HG03558 (cell line): ENCODE results near the gene CMBL.
"Not testable (repeated sequence)": the region's sequence is repeated elsewhere in the genome, so short reads cannot be mapped to it uniquely, and the experiment has no call there.

Source experiments
- ATAC-seq: cut with Tn5 transposase; IDR thresholded peaks from one replicate; pipeline ENCODE4 v1.9.1; 2021; ENCODE audit warnings: moderate number of reproducible peaks; ENCODE audit not compliant: unreplicated experiment; ENCODE audit errors: extremely low read depth

The CMBL gene

GRCh38 chr5:10265245-10266109 lies 42.2 kb downstream of the CMBL start:
- no peak for ATAC-seq

- no peak for ATAC-seq
Observed at GRCh38 chr5:10264604-10265003, 43.1 kb downstream of the CMBL start.

GRCh38 chr5:10262995-10263394 lies 44.7 kb downstream of the CMBL start:
- no peak for ATAC-seq

- ATAC-seq: no peak
Observed at GRCh38 chr5:10262121-10262774, 45.5 kb downstream of the CMBL start.

- ATAC-seq: no peak
Observed at GRCh38 chr5:10261065-10261464, 46.6 kb downstream of the CMBL start.

DNA sequence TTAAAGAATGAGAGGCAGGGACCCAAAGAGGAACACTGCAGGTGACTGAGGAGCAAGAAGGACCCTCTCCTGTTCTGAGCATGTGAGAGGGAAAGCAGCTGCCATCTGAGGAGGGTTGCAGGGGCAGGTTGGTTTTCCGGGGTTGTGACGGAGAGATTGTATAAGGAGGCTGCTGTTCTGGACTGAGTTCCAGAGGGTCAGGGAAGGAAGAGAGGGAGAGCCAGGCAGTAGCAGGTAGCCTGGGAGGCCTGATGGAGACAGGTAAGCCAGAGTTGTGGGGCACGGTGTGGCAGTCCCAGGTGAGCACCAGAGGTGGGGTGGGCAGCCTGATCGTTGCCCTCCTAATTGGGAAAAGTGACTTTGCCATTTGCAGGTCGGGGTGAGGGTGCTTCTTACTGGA lies 47.8 kb downstream of the CMBL start:
- ATAC-seq: no peak

DNA sequence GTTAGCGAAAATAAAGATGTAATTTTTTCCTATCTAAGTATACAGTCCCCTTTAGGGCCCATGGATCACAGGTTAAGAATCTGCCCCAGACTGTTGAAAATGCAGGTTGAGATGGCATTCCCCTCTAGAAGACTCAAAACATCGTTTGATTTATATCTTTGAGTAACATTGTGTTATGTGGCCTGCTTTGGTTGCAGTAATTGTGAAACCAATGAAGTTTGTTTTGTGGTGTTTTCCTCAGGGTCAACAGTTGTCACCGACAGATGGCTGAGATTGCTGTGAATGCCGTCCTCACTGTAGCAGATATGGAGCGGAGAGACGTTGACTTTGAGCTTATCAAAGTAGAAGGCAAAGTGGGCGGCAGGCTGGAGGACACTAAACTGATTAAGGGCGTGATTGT lies 49.8 kb downstream of the CMBL start:
- no peak for ATAC-seq

DNA sequence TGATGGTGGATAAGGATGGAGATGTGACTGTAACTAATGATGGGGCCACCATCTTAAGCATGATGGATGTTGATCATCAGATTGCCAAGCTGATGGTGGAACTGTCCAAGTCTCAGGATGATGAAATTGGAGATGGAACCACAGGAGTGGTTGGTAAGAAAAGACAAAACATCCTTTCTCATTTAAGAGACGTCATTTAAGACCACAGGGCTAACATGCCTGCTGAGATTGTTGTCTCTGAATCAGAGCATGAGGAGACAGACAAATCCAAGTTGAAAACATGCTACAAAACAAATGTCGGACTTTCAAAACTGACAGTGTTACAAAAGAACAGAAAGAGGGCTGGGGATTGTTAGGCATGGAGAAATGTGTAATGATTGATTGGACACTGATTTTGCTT lies 53.0 kb downstream of the CMBL start:
- no peak for ATAC-seq

GRCh38 chr5:10253390-10253789 lies 54.3 kb downstream of the CMBL start:
- no peak for ATAC-seq

GRCh38 chr5:10251405-10251804 lies 56.3 kb downstream of the CMBL start:
- no peak for ATAC-seq

DNA sequence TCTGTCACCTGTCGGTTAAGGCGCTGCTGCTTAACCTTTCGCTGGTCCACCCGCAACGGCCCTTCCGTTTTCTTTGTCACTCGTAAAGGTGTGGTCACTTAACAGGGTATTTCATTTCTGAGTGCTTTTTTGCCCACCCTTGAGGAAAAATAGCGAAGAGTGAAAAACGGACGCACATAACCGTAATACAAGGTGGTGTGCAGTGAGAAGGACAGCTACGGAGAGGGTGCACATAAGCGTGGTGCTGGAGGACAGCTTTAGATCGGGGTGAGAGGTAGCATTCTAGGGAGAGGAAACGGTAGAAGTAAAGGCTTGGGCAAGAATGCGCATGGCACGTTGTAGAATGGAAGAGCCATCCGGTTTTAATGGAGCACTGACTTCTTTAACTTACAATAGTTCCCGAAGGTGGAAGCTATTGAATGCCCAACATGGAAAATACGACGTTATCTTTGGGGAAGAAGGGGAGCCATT lies 56.9 kb downstream of the CMBL start:
- ATAC-seq: no peak

DNA sequence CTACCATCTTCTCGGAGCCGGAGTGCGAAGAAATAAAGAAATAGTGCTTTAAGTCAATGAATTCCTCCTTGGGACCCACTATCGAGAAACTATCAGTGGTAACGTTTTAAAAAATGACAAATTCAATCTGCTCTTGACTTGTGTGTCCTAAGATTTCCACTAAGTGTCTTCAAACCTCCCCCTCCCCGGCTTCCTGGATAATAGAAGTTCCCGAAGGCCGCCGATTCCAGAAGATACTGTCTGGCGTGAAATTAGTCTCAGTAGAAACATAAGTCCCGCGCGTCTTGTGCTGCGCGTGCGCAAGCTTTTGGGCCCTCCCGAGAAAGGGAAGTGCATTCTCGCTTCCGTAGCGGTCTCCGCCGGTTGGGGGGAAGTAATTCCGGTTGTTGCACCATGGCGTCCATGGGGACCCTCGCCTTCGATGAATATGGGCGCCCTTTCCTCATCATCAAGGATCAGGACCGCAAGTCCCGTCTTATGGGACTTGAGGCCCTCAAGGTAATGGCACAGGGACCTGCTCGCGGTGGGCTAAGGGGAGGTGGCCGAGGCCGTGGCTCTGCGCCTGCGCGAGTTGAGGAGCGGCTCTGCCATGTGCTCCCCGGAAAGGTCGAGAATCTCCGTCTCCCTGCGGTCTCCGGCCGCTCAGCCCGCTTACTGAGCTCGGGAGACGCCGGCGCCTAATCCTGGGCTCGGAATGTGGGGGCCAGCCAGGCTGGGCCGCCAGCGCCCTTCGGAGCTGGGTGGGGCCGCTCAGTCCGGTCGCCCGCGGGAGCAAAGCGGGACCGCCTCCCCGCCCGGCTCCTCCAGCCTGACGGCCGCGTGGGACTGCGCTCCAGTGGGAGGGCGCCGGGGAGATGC lies 57.5 kb downstream of the CMBL start, which contains the start of gene CCT5:
TSS of gene CCT5 (plus strand) at position 333 of the 858 bp plus-strand sequence. CDS start at position 394, 61 bp downstream.
- peak; percentile 74 for ATAC-seq

GRCh38 chr5:10248378-10249260 lies 59.1 kb downstream of the CMBL start:
- ATAC-seq: no peak

DNA sequence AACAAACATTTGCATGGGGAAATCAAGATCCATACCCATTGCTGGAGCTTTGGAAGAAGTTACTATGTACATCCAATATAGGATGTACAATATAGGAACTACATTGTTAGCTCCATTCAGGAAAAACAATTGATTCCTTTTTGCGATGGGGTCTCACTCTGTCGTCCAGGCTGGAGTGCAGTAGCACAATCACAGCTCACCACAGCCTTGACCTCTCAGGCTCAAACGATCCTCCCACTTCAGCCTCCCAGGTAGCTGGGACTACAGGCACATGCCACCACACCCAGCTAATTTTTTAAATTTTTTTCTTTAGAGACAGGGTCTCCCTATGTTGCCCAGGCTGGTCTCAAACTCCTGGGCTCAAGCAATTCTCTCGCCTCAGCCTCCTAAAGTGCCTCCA lies 60.5 kb downstream of the CMBL start:
- ATAC-seq: not testable (repeated sequence)

GRCh38 chr5:10246761-10247160 lies 60.9 kb downstream of the CMBL start:
- ATAC-seq: no peak

DNA sequence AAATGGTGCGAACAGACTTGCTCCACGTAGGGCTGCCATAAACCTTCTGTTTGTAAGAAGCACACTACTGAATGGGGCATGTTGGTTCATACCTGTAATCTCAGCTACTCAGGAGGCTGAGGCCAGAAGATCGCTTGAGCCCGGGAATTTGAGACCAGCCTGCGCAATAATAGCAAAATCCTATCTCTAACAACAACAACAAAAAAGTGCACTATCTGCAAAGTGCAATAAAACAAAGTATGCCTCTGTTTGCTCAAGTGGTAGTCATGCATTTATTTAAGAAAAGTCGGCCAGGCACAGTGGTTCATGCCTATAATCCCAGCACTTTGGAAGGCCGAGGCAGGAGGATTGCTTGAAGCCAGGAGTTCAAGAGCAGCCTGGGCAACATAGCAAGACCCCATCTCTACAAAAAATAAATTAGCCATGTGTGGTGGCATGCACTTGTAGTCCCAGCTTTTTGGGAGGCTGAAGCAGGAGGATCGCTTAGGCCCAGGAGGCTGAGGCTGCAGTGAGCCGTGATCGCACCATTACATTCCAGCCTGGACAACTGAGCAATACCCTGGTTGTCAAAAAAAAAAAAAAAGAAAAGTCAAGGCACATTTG lies 63.3 kb downstream of the CMBL start:
- no peak for ATAC-seq

DNA sequence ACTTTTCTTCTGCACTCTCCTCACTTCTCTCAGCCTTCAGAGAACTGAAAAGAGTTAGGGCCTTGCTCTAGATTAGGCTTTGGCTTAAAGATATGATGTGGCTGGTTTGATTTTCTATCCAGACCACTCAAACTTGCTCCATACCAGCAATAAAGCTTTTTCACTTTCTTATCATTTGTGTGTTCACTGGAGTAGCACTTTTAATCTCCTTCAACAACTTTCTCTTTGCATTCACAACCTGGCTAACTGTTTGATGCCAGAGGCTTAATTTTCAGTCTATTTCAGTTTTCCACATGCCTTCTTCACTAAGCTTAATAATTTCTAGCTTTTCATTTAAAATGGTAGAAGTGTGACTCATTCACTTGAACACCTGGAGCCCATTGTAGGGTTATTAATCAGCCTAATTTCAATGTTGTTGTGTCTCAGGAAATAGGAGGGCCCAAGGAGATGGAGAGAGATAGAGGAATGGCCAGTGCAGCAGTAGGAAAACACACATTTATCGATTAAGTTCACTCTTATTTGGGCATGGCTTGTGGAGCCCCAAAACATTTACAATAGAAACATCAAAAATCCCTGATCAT lies 64.0 kb downstream of the CMBL start:
- ATAC-seq: peak; percentile 47

DNA sequence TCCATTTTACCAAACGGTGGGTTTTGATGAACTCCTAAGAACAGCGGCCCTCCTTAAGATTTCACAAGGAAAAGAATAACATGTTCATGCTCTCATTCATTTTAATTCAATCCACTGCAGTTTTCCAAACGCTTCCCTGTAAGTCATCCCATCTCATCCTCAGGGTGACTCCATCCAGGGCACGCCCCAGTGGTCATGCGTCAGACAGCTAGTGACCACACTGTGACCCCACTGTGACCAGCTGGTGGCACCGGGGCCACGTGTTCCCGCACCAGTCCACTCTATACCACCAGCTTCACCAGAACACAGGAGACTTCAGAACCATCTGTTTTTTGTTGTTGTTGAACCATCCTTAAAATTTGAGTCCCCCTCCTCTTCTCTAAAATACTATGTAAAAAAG lies 72.4 kb downstream of the CMBL start:
- ATAC-seq: no peak

- ATAC-seq: no peak
Observed at GRCh38 chr5:10233505-10233904, 74.2 kb downstream of the CMBL start.
